ENCODE data around the gene CADPS2.

CADPS2 gene

GRCh38 chr7:122886357-122887081, at the start of gene CADPS2:
Gene CADPS2 (minus strand): TSS chr7:122886460. CDS start chr7:122886337, 123 bp downstream.
- in situ Hi-C loops (cut with HindIII; ENCODE audit: low sequenced_read_pairs) = no loop called here

DNA sequence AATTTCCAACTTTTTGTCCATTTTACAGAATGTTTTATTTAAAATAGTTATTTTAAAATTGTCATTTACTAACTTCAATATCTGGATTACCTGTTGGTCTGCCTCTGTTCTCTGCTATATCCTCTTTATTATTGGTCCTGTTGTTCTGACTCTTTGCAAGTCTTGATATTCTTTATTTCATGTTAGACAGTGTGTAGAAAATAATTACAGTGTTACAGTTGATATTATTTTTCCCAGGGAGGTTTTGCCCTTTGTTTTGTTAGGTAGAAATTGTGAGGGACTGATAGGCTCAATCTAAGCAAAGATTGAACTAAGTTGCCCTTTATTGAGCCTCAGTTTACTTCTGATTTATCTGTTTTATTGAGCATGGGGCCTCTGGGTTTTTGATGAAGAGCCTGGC, 49.4 kb upstream of the CADPS2 start:
- in situ Hi-C loops (cut with HindIII; ENCODE audit: low sequenced_read_pairs) = no loop called here

DNA sequence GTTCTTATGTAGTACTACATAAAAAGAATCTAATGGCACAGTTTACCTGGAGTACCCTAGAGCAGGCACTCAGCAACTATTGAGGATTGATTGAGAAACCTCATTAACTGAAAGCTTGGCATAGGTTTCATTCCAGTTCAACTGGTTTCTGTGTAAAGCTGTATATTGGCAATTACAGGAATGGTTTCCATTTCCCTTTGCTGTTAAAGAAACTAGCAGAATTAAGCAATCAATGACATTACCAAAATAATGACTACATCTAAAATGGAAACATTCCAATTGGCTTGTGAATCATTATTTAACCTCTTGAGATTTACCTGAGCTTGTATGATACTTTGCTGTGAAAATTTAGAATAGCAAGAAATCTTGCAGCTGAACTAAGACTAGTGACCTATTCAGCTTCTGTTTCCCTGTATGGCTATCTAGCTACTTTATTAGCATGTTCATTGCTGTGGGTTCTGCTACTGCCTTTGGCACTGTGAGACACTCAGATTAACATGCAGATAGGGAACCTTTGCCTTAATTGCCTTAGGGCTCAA, 33.5 kb upstream of the CADPS2 start:
- in situ Hi-C loops (cut with HindIII; ENCODE audit: low sequenced_read_pairs) = no loop called here

DNA sequence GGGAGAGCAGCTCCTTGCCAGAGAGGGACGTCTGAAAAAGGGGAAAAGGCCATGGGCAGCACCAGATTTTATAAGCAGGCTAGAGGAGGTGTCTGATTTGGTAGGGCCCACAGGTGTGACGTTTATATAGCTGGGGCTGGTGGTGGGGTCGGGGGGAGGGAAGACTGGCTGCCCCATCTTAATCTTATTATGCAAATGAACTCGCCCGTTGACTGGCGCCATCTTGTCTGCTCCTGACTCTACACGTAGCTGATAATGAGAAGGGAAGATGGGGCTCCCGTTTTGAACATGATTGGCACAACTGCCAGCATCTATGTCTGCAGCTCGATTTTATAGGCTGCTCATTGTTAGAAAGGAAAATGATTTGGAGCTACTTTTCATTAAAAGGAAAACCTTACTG, 28.6 kb upstream of the CADPS2 start:
- in situ Hi-C loops (cut with HindIII; ENCODE audit: low sequenced_read_pairs) = no loop called here

GRCh38 chr7:122913608-122914007, 27.3 kb upstream of the CADPS2 start:
- in situ Hi-C loops (cut with HindIII; ENCODE audit: low sequenced_read_pairs) = no loop called here

DNA sequence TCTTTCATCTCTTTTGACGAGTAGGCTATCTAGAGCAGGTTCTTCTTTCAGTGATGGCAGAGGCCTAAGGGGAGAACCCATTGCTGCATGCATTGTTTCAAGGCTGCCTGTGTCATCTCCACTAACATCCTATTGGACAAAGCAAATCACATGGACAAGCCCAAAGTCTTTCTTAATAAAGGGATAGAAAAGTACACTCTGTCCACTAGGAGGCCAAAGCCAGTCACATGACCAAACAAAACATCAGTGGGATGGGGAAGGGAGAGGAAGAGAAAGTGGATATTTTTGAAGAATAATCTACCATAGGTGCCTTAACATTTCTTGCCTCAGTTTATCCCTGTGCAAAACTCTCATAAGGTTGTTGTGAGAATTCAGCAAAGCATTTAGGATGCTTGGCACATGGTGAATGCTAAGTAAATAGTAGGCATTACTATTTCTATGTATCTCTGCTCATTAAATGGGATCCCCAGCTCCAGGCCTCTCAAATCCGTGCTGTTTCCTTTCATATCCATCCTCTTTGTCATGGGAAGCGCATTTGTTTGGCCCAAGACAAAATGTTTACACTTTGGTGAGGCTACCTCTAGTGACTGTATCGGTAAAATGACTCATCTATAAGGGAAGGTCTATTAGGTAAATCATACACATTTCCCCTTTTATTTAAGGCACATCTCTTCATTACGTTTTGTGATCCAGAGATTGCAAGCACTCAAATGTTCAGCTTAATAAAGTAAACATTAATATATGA, 16.7 kb upstream of the CADPS2 start:
- in situ Hi-C loops (cut with HindIII; ENCODE audit: low sequenced_read_pairs) = no loop called here

GRCh38 chr7:122901250-122901649, 15.0 kb upstream of the CADPS2 start:
- in situ Hi-C loops (cut with HindIII; ENCODE audit: low sequenced_read_pairs) = no loop called here

DNA sequence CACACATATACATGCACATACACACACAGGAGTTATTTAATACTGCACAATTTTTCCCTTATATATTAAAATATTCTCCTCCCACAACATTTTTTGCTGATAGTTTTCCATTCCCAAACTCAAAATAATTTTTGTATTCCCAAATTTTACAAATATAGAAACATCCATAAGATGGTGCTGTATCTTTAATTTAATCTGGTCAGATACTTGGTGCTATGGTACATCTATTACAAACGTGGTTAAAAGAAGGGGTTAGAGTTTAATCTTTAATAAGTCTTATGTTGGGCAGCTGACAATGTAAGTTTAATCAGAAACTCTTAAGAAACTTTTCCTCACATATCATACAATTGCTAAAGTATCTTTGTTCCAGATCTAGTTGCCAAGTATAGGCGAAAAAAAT, 10.2 kb upstream of the CADPS2 start:
- in situ Hi-C loops (cut with HindIII; ENCODE audit: low sequenced_read_pairs) = no loop called here

DNA sequence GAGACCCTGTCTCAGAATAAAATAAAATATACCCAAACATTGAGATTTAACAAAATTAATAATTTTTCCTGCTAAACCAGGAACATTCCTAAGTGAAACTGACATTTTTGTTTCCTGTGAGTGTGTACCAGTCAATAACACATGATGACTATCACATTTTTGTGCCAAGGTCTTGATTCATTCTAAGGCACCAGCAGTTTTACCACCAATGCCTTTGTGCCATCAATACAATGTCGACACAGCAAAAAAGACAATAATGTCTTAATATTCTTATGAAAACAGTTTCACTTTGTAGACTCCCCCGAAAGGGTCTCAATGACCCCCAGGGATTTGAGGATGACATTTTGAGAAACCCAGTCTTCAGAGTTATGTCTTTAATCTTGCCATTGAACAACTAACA, 7.2 kb upstream of the CADPS2 start:
- in situ Hi-C loops (cut with HindIII; ENCODE audit: low sequenced_read_pairs) = no loop called here

GRCh38 chr7:122889116-122889515, 2.9 kb upstream of the CADPS2 start:
- in situ Hi-C loops (cut with HindIII; ENCODE audit: low sequenced_read_pairs) = no loop called here

GRCh38 chr7:122887848-122888247, 1.6 kb upstream of the CADPS2 start:
- in situ Hi-C loops (cut with HindIII; ENCODE audit: low sequenced_read_pairs) = no loop called here

GRCh38 chr7:122887198-122887597, 938 bp upstream of the CADPS2 start:
- in situ Hi-C loops (cut with HindIII; ENCODE audit: low sequenced_read_pairs) = no loop called here

- in situ Hi-C loops (cut with HindIII; ENCODE audit: low sequenced_read_pairs) = no loop called here
Observed at GRCh38 chr7:122885583-122886356, 490 bp downstream of the CADPS2 start.

DNA sequence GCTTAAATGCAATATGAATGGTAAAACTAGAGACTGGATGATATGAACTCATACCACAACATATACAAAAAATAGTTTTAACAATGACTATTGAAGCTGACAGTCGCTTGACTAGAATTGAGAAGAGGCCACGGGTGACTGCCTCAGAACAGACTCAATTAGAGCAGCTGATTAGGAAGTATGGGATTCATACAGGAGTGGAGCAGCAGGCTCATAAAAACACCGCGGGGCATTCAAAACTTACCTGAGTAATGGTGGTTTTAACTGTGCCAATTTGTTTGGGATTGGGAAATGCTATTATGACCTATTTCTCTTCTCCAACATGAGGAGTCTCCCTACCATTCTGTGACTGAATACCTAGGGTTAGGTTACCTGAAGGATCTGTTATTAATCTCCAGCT, 2.1 kb downstream of the CADPS2 start:
- in situ Hi-C loops (cut with HindIII; ENCODE audit: low sequenced_read_pairs) = no loop called here

DNA sequence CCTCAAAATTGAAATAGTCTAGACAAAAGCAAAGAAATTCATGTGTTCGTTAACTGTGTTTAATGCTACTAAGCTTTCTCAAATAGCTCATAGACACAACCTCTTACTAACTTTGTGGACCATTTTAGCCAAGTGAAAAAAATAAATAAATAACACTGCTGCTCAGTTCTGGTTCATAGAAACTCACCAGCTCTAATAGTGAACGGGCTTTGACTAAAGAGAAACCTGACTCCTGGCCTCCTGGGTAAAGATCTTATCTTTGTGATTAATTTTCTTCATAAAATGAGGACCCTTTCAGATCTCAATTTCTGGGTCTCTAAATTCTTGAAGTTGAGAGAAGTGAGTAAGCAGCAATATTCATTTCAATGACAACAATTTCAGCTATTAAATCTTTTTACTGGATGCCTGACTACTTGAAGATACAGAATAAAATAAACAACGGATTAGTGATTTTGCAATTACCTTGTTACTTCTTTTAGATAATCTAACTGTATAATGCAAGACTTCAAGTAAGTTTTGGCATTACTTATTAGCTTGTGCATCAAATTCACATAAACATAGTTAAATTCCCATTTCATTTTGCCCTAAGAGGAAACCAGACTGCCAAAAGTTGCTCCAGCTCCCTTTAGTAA, 3.1 kb downstream of the CADPS2 start:
- in situ Hi-C loops (cut with HindIII; ENCODE audit: low sequenced_read_pairs) = no loop called here

- in situ Hi-C loops (cut with HindIII; ENCODE audit: low sequenced_read_pairs) = no loop called here
Observed at GRCh38 chr7:122881324-122881723, 4.9 kb downstream of the CADPS2 start.

- in situ Hi-C loops (cut with HindIII; ENCODE audit: low sequenced_read_pairs) = no loop called here
Observed at GRCh38 chr7:122869260-122869659, 17.0 kb downstream of the CADPS2 start.

GRCh38 chr7:122867471-122867980, 18.7 kb downstream of the CADPS2 start:
- in situ Hi-C loops (cut with HindIII; ENCODE audit: low sequenced_read_pairs) = no loop called here

DNA sequence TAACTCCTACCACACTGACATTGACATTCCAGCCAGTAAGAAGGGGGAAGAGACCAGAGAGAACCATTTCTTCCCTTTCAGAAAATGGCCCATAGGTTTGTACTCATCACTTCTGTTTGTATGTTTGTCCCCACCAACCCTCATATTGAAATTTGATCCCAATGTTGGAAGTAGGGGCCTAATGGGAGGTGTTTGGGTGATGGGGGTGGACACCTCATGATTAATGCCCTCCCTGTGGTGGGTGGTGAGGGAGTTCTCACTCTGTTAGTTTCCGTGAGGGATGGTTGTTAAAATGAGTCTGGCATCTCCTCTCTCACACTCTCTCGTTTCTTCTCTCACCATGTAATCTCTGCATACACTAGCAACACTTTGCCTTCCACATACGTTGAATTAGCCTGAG, 21.4 kb downstream of the CADPS2 start:
- in situ Hi-C loops (cut with HindIII; ENCODE audit: low sequenced_read_pairs) = no loop called here

GRCh38 chr7:122864016-122864415, 22.2 kb downstream of the CADPS2 start:
- in situ Hi-C loops (cut with HindIII; ENCODE audit: low sequenced_read_pairs) = no loop called here

DNA sequence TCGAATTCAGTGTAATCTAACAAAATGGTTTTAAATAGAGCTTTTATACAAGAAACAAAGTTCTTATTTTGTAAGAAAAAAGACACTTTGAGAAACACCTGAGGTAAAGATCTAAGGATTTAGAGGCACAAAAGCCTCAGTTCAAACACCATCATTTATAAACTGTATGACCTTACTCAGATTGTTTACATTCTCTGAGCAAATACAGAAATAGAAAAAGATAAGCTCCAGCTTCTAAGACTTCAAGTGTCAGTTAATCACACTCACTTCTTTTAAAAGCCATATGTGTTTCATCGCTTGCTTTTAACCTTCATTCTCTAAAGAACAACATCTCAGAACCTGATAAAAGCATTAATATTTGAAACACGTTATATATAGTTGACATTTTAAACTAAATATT, 27.9 kb downstream of the CADPS2 start:
- in situ Hi-C loops (cut with HindIII; ENCODE audit: low sequenced_read_pairs) = no loop called here
